OCI-LY3 (cell line): Measurements from ENCODE around the gene OPCML.

ENCODE experiments used
- CTCF ChIP-seq: fragments of 200-600, 300-600 bp; sonication (generic); IDR thresholded peaks from 2 replicates; pipeline ENCODE4 v1.5.1; 2014; ENCODE audit warnings: antibody characterized with exemption, low read length, low read depth
- EZH2phosphoT487 ChIP-seq: fragments of 200-600 bp; shearing (Covaris generic); IDR thresholded peaks from 2 replicates; pipeline ENCODE4 v1.6.1; 2018; ENCODE audit warnings: antibody characterized with exemption, mixed run types, low read depth

GRCh38 chr11:133501643-133502539 is 30.4 kb downstream of the OPCML start:
- TF ChIP-seq CTCF = no peak
- no peak for TF ChIP-seq EZH2phosphoT487
